K562 treated with DMSO at 1 percent for 48 hours (cell line): ENCODE measurements around the gene WIPF2. TPM values are rescaled to one million over a fixed set of nuclear protein-coding genes. Genes with fewer than 3 reads are reported as not detected.

Source experiments
- total RNA-seq: library from RNA; unstranded; fragments of 300-600 nt; gene quantifications from 2 replicates; pipeline ENCODE4 v1.2.3, GENCODE V29; 2022; ENCODE audit warnings: low replicate concordance; ENCODE audit errors: extremely low read depth

WIPF2 gene, protein sequence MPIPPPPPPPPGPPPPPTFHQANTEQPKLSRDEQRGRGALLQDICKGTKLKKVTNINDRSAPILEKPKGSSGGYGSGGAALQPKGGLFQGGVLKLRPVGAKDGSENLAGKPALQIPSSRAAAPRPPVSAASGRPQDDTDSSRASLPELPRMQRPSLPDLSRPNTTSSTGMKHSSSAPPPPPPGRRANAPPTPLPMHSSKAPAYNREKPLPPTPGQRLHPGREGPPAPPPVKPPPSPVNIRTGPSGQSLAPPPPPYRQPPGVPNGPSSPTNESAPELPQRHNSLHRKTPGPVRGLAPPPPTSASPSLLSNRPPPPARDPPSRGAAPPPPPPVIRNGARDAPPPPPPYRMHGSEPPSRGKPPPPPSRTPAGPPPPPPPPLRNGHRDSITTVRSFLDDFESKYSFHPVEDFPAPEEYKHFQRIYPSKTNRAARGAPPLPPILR
- not detected in 2 replicates for total RNA-seq

GRCh38 chr17:40218740-40219593 lies at the start of gene WIPF2:
Gene WIPF2 (plus strand): TSS chr17:40219304. CDS start chr17:40256460, 37,156 bp downstream.

GRCh38 chr17:40177275-40177874 lies 41.7 kb upstream of the WIPF2 start, which contains the start of gene RAPGEFL1:
Gene RAPGEFL1 (plus strand): TSS chr17:40177470. CDS start chr17:40177862, 392 bp downstream.

DNA sequence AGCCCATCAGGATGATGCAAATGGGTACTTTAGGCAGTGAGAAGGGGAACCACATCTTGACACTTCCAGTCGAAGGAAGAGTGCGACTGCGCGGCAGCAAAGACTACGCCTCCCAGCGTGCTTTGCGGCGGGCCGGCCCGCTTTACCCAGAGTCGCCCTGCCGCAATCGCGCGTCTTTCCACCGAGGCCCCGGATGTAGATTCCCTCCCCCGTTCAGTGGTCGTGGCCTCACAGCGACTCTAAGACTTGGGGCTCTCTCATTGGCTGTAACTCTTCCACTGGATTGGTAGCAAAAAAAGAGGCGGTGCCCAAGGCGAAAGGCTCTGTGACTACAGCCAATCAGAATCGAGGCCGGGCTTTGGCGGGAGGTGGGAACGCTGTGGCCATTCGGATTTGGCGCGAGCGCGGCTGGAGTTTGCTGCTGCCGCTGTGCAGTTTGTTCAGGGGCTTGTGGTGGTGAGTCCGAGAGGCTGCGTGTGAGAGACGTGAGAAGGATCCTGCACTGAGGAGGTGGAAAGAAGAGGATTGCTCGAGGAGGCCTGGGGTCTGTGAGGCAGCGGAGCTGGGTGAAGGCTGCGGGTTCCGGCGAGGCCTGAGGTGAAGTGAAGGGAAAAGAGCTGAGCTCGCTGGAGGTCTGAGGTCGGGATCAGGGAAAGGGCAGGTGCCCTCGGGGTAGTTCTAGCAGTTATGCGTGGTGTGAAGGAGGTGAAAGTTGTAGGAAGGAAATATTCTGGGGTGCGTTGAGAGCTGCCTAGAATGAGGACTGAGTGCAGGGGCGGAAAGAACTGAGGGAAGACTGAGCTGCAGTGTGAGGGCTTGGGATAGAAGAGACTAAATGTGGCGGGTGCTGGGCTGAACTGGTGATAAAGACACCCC lies 68.6 kb downstream of the WIPF2 start, which contains the start of gene CDC6:
CDC6 (plus strand) TSS at position 386 of the 876 bp plus-strand sequence. CDS start 1,542 bp downstream, outside the sequence.

DNA sequence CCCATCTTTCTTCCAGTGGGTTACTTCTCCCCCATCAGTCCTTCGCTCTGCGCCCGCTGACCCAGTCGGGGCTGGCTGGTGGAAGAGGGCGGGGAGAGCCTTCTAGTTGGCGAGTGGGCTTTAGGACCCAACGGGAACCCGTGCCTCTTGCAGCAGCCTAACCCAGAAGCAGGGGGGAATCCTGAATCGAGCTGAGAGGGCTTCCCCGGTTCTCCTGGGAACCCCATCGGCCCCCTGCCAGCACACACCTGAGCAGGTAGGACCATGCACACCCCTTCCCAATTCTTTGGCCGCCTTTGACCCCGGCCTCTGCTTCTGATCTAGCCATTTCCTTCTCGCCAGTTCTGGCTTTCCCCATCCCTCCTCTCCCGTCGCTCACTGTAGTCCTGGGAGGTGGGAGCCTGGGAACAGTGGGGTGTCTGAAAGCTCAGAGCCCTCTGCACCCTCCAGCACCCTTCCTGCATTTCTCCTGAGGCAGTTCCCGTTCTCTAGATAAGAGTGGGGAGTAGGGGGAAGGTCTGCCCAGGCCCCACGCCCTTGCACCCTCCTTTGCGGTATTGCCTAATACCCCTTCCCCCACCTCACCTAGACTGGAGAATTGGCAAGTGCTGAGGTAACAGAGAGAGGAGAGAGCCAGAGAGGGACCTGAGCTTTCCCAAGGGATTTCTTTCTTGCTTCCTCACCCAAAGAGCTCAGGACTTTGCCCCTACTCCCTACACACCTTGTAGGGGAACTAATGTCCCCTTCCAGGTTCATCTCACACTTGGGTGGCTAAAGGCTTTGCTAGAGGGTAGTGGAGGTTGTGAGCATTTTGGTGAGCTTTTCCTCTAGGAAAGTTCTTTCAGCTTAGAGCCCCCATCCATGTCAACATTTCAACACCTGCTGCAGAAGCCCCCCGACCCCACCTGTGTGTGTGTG lies 90.2 kb downstream of the WIPF2 start, which contains the start of gene RARA:
RARA (plus strand) TSS at position 150 of the 918 bp plus-strand sequence. CDS start 22,039 bp downstream, outside the sequence.

Other genes with a start within 250 kb of the WIPF2 start
- gene PSMD3, start 238.5 kb upstream of the WIPF2 start, total RNA-seq: not detected in 2 replicates
- not detected in 2 replicates for gene CSF3, start 203.9 kb upstream of the WIPF2 start, total RNA-seq
- not detected in 2 replicates for gene MED24, start 164.9 kb upstream of the WIPF2 start, total RNA-seq
- not detected in 2 replicates for gene THRA, start 156.3 kb upstream of the WIPF2 start, total RNA-seq
- not detected in 2 replicates for gene NR1D1, start 118.7 kb upstream of the WIPF2 start, total RNA-seq
- gene MSL1, start 97.3 kb upstream of the WIPF2 start, total RNA-seq: not detected in 2 replicates
- 202 TPM in 1 of 2 replicates, not detected in the other for gene CASC3, start 78.8 kb upstream of the WIPF2 start, total RNA-seq
- gene RAPGEFL1, start 41.8 kb upstream of the WIPF2 start, total RNA-seq: not detected in 2 replicates
- not detected in 2 replicates for gene CDC6, start 68.6 kb downstream of the WIPF2 start, total RNA-seq
- not detected in 2 replicates for gene RARA, start 89.9 kb downstream of the WIPF2 start, total RNA-seq
- gene GJD3, start 145.4 kb downstream of the WIPF2 start, total RNA-seq: not detected in 2 replicates
- gene TOP2A, start 198.6 kb downstream of the WIPF2 start, total RNA-seq: 1,142 TPM in 1 of 2 replicates, not detected in the other
- not detected in 2 replicates for gene IGFBP4, start 224.1 kb downstream of the WIPF2 start, total RNA-seq